ENCODE results near the gene CPAMD8.
"Not testable (repeated sequence)": the region's sequence is repeated elsewhere in the genome, so short reads cannot be mapped to it uniquely, and the experiment has no call there.

CPAMD8 gene

DNA sequence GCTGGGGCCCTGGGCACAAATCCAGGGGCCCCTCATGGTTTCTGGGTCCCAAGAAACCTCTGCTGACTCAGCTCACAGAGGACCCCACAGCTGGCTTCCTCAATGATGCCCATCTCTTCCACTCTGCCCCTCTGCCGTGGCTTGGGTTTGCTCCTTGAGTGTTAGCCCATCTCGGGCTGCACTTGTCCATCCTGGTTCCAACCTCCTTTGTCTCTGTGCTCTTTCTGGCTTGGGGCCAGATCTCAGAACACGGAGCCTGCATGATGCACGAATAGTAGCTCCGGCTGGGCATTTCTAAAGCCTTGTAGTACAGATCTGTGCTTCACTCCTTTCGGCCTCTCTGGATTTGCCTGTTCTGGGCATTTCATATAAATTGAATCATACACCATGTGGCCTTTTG lies 84.0 kb downstream of the CPAMD8 start:
- H3K27me3 ChIP-seq (ENCODE audit: control insufficient read depth in 2 of 2, insufficient read depth in 2 of 2, low read length in 2 of 2) = no peaks in the 10 kb centered on the region
- H3K9ac ChIP-seq (ENCODE audit: low read depth in 1 of 2, low read length in 2 of 2) = no peak overlapping the region
- H3K27ac ChIP-seq (ENCODE audit: low read depth in 2 of 2, low read length in 2 of 2) = no peak overlapping the region
- H3K9me3 ChIP-seq (ENCODE audit: control insufficient read depth in 2 of 2, low read length in 2 of 2) = no peaks in the 10 kb centered on the region
- H3K4me1 ChIP-seq (ENCODE audit: control insufficient read depth in 2 of 2, insufficient read depth in 2 of 2, low read length in 2 of 2) = no peaks in the 10 kb centered on the region
- H3K36me3 ChIP-seq (ENCODE audit: control insufficient read depth in 2 of 2, insufficient read depth in 2 of 2, low read length in 2 of 2) = no peaks in the 10 kb centered on the region
- H3K4me3 ChIP-seq (ENCODE audit: low read length in 2 of 2) = no peak overlapping the region

DNA sequence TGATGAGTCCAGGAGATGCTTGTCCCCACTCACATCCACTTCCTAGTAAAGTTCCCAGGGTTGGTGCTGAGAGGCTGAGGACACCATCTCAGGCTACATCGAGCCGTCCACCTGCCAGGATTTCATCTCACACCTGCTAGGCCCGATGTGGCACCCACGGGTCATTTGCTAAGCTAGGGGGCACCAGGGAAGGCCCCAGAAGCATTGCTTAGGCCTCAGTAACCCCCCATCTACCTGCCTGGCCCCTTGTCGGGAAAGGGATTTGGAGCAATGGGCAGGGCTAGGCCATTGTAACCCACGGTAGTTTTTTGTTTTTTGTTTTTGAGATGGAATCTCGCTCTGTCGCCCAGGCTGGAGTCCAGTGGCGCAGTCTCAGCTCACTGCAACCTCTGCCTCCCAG lies 86.0 kb downstream of the CPAMD8 start:
- Histone ChIP-seq H3K4me3 (ENCODE audit: low read length in 2 of 2) (no peak overlapping the region), H3K36me3 (ENCODE audit: control insufficient read depth in 2 of 2, insufficient read depth in 2 of 2, low read length in 2 of 2) (no peaks in the 10 kb centered on the region), H3K9me3 (ENCODE audit: control insufficient read depth in 2 of 2, low read length in 2 of 2) (no peaks in the 10 kb centered on the region), H3K4me1 (ENCODE audit: control insufficient read depth in 2 of 2, insufficient read depth in 2 of 2, low read length in 2 of 2) (no peaks in the 10 kb centered on the region), H3K9ac (ENCODE audit: low read depth in 1 of 2, low read length in 2 of 2) (no peak overlapping the region), H3K27me3 (ENCODE audit: control insufficient read depth in 2 of 2, insufficient read depth in 2 of 2, low read length in 2 of 2) (no peaks in the 10 kb centered on the region), H3K27ac (ENCODE audit: low read depth in 2 of 2, low read length in 2 of 2) (no peak overlapping the region)

DNA sequence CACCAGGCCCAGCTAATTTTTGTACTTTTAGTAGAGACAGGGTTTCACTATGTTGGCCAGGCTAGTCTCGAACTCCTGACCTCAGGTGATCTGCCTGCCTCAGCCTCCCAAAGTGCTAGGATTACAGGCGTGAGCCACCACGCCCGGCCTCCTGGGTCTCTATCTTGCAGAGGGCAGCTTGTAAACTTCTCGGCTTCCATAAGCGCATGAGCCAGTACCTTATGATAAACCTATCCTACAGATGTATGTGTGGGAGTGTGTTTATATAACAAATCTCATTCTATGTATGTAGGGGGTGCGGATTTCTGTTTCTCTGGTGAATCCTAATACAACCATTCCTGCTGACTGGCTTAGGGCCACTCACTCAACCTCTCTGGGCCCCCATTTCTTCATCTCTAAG lies 86.5 kb downstream of the CPAMD8 start:
- H3K27ac ChIP-seq (ENCODE audit: low read depth in 2 of 2, low read length in 2 of 2); H3K9me3 ChIP-seq (ENCODE audit: control insufficient read depth in 2 of 2, low read length in 2 of 2); H3K4me3 ChIP-seq (ENCODE audit: low read length in 2 of 2); H3K36me3 ChIP-seq (ENCODE audit: control insufficient read depth in 2 of 2, insufficient read depth in 2 of 2, low read length in 2 of 2); H3K27me3 ChIP-seq (ENCODE audit: control insufficient read depth in 2 of 2, insufficient read depth in 2 of 2, low read length in 2 of 2); H3K9ac ChIP-seq (ENCODE audit: low read depth in 1 of 2, low read length in 2 of 2); H3K4me1 ChIP-seq (ENCODE audit: control insufficient read depth in 2 of 2, insufficient read depth in 2 of 2, low read length in 2 of 2): not testable (repeated sequence)

- no peak overlapping the region for H3K27ac ChIP-seq (ENCODE audit: low read depth in 2 of 2, low read length in 2 of 2)
- H3K27me3 ChIP-seq (ENCODE audit: control insufficient read depth in 2 of 2, insufficient read depth in 2 of 2, low read length in 2 of 2) = no peaks in the 10 kb centered on the region
- H3K9me3 ChIP-seq (ENCODE audit: control insufficient read depth in 2 of 2, low read length in 2 of 2) = peaks cover 0 to 2% of the 10 kb centered on the region in 2 donors
- no peak overlapping the region for H3K4me3 ChIP-seq (ENCODE audit: low read length in 2 of 2)
- no peaks in the 10 kb centered on the region for H3K4me1 ChIP-seq (ENCODE audit: control insufficient read depth in 2 of 2, insufficient read depth in 2 of 2, low read length in 2 of 2)
- no peaks in the 10 kb centered on the region for H3K36me3 ChIP-seq (ENCODE audit: control insufficient read depth in 2 of 2, insufficient read depth in 2 of 2, low read length in 2 of 2)
- H3K9ac ChIP-seq (ENCODE audit: low read depth in 1 of 2, low read length in 2 of 2) = no peak overlapping the region
Measured at GRCh38 chr19:16938211-16938610, 88.4 kb downstream of the CPAMD8 start.

DNA sequence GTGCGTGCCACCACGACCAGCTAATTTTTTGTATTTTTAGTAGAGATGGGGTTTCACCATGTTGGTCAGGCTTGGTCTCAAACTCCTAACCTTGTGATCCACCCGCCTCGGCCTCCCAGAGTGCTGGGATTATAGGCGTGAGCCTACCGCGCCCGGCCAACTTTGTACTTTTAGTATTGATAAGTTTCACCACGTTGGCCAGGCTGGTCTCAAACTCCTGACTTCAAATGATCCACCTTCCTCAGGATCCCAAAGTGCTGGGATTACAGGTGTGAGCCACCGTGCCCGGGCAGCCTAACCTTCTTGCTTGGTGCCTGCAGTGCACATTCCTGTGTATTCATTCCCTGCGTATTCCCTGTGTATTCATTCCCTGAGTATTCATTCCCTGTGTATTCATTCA lies 88.8 kb downstream of the CPAMD8 start:
- H3K4me1 ChIP-seq (ENCODE audit: control insufficient read depth in 2 of 2, insufficient read depth in 2 of 2, low read length in 2 of 2); H3K36me3 ChIP-seq (ENCODE audit: control insufficient read depth in 2 of 2, insufficient read depth in 2 of 2, low read length in 2 of 2); H3K9ac ChIP-seq (ENCODE audit: low read depth in 1 of 2, low read length in 2 of 2); H3K4me3 ChIP-seq (ENCODE audit: low read length in 2 of 2); H3K9me3 ChIP-seq (ENCODE audit: control insufficient read depth in 2 of 2, low read length in 2 of 2); H3K27me3 ChIP-seq (ENCODE audit: control insufficient read depth in 2 of 2, insufficient read depth in 2 of 2, low read length in 2 of 2); H3K27ac ChIP-seq (ENCODE audit: low read depth in 2 of 2, low read length in 2 of 2): not testable (repeated sequence)

DNA sequence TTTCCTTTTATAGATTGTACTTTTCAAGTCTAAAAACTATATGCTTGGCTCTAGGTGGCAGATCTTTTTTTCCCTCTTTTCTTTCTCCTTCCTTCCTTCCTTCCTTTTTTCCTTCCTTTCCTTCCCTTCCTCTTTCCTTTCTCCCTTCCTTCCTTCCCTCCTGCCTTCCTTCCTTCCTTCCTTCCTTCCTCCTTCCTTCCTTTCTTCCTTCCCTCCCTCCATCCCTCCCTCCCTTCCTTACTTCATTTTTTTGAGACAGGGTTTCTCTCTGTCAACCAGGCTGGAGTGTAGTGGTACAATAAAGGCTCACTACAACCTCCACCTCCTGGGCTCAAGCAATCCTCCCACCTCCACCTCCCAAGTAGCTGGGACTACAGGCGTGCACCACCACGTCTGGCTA lies 89.7 kb downstream of the CPAMD8 start:
- Histone ChIP-seq H3K9me3 (ENCODE audit: control insufficient read depth in 2 of 2, low read length in 2 of 2) (peaks cover 0 to 2% of the 10 kb centered on the region in 2 donors), H3K27me3 (ENCODE audit: control insufficient read depth in 2 of 2, insufficient read depth in 2 of 2, low read length in 2 of 2) (no peaks in the 10 kb centered on the region), H3K9ac (ENCODE audit: low read depth in 1 of 2, low read length in 2 of 2) (no peak overlapping the region), H3K36me3 (ENCODE audit: control insufficient read depth in 2 of 2, insufficient read depth in 2 of 2, low read length in 2 of 2) (no peaks in the 10 kb centered on the region), H3K27ac (ENCODE audit: low read depth in 2 of 2, low read length in 2 of 2) (no peak overlapping the region), H3K4me3 (ENCODE audit: low read length in 2 of 2) (no peak overlapping the region), H3K4me1 (ENCODE audit: control insufficient read depth in 2 of 2, insufficient read depth in 2 of 2, low read length in 2 of 2) (no peaks in the 10 kb centered on the region)

DNA sequence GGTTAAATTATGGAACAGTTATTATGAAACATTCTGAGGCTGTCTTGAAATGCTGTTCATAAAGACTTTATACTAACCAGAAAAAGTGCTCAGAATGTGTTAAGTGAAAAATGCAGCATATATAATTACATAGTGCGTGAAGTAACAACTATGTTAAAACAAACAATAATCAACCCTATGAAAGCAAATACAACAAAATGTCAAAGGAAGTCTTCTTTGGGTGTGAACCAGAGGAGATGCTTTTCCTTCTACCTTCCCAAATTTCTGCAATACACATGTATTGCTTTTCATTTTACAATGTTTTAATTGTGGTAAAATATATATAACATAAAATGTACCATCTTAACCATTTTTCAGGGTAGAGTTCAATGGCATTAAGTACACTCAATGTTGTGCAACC lies 92.1 kb downstream of the CPAMD8 start:
- Histone ChIP-seq H3K36me3 (ENCODE audit: control insufficient read depth in 2 of 2, insufficient read depth in 2 of 2, low read length in 2 of 2) (no peaks in the 10 kb centered on the region), H3K27me3 (ENCODE audit: control insufficient read depth in 2 of 2, insufficient read depth in 2 of 2, low read length in 2 of 2) (peaks cover 0 to 2% of the 10 kb centered on the region in 2 donors), H3K4me3 (ENCODE audit: low read length in 2 of 2) (no peak overlapping the region), H3K27ac (ENCODE audit: low read depth in 2 of 2, low read length in 2 of 2) (no peak overlapping the region), H3K4me1 (ENCODE audit: control insufficient read depth in 2 of 2, insufficient read depth in 2 of 2, low read length in 2 of 2) (no peaks in the 10 kb centered on the region), H3K9ac (ENCODE audit: low read depth in 1 of 2, low read length in 2 of 2) (no peak overlapping the region), H3K9me3 (ENCODE audit: control insufficient read depth in 2 of 2, low read length in 2 of 2) (peaks cover 0 to 2% of the 10 kb centered on the region in 2 donors)

- peaks cover 0 to 2% of the 10 kb centered on the region in 2 donors for H3K27me3 ChIP-seq (ENCODE audit: control insufficient read depth in 2 of 2, insufficient read depth in 2 of 2, low read length in 2 of 2)
- no peak overlapping the region for H3K4me3 ChIP-seq (ENCODE audit: low read length in 2 of 2)
- peaks cover 2% of the 10 kb centered on the region in 2 donors for H3K9me3 ChIP-seq (ENCODE audit: control insufficient read depth in 2 of 2, low read length in 2 of 2)
- H3K9ac ChIP-seq (ENCODE audit: low read depth in 1 of 2, low read length in 2 of 2) = no peak overlapping the region
- H3K36me3 ChIP-seq (ENCODE audit: control insufficient read depth in 2 of 2, insufficient read depth in 2 of 2, low read length in 2 of 2) = no peaks in the 10 kb centered on the region
- H3K27ac ChIP-seq (ENCODE audit: low read depth in 2 of 2, low read length in 2 of 2) = no peak overlapping the region
- no peaks in the 10 kb centered on the region for H3K4me1 ChIP-seq (ENCODE audit: control insufficient read depth in 2 of 2, insufficient read depth in 2 of 2, low read length in 2 of 2)
Measured at GRCh38 chr19:16931306-16931705, 95.3 kb downstream of the CPAMD8 start.

DNA sequence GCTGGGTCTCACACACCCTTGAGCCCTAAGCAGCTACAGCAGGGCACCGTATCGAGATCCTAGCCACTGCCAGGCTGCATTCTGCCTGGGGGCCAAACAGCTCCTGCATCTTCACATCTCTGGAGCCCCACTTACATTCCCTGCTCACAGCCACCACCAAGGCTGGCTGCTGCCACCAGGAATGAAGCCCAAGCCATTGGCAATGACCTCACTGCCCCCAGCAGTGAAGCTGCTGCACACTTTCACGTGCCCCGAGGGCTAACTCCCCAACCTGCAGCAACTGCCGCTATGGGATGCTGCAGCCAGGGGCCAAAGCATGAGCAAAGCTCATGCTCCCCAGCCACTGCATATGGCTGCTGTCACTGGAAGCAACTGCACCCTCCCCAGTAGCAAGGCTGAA lies 95.9 kb downstream of the CPAMD8 start:
- H3K36me3 ChIP-seq (ENCODE audit: control insufficient read depth in 2 of 2, insufficient read depth in 2 of 2, low read length in 2 of 2) = no peaks in the 10 kb centered on the region
- no peak overlapping the region for H3K27ac ChIP-seq (ENCODE audit: low read depth in 2 of 2, low read length in 2 of 2)
- no peak overlapping the region for H3K4me3 ChIP-seq (ENCODE audit: low read length in 2 of 2)
- peaks cover 2% of the 10 kb centered on the region in 2 donors for H3K9me3 ChIP-seq (ENCODE audit: control insufficient read depth in 2 of 2, low read length in 2 of 2)
- no peaks in the 10 kb centered on the region for H3K4me1 ChIP-seq (ENCODE audit: control insufficient read depth in 2 of 2, insufficient read depth in 2 of 2, low read length in 2 of 2)
- H3K9ac ChIP-seq (ENCODE audit: low read depth in 1 of 2, low read length in 2 of 2) = no peak overlapping the region
- H3K27me3 ChIP-seq (ENCODE audit: control insufficient read depth in 2 of 2, insufficient read depth in 2 of 2, low read length in 2 of 2) = peaks cover 0 to 2% of the 10 kb centered on the region in 2 donors

GRCh38 chr19:16928916-16929315 lies 97.7 kb downstream of the CPAMD8 start:
- no peaks in the 10 kb centered on the region for H3K36me3 ChIP-seq (ENCODE audit: control insufficient read depth in 2 of 2, insufficient read depth in 2 of 2, low read length in 2 of 2)
- peaks cover 0 to 2% of the 10 kb centered on the region in 2 donors for H3K9me3 ChIP-seq (ENCODE audit: control insufficient read depth in 2 of 2, low read length in 2 of 2)
- H3K27me3 ChIP-seq (ENCODE audit: control insufficient read depth in 2 of 2, insufficient read depth in 2 of 2, low read length in 2 of 2) = peaks cover 0 to 2% of the 10 kb centered on the region in 2 donors
- H3K27ac ChIP-seq (ENCODE audit: low read depth in 2 of 2, low read length in 2 of 2) = no peak overlapping the region
- H3K9ac ChIP-seq (ENCODE audit: low read depth in 1 of 2, low read length in 2 of 2) = no peak overlapping the region
- no peaks in the 10 kb centered on the region for H3K4me1 ChIP-seq (ENCODE audit: control insufficient read depth in 2 of 2, insufficient read depth in 2 of 2, low read length in 2 of 2)
- H3K4me3 ChIP-seq (ENCODE audit: low read length in 2 of 2) = no peak overlapping the region

- H3K9ac ChIP-seq (ENCODE audit: low read depth in 1 of 2, low read length in 2 of 2) = no peak overlapping the region
- no peak overlapping the region for H3K27ac ChIP-seq (ENCODE audit: low read depth in 2 of 2, low read length in 2 of 2)
- no peaks in the 10 kb centered on the region for H3K36me3 ChIP-seq (ENCODE audit: control insufficient read depth in 2 of 2, insufficient read depth in 2 of 2, low read length in 2 of 2)
- no peaks in the 10 kb centered on the region for H3K4me1 ChIP-seq (ENCODE audit: control insufficient read depth in 2 of 2, insufficient read depth in 2 of 2, low read length in 2 of 2)
- peaks cover 0 to 2% of the 10 kb centered on the region in 2 donors for H3K9me3 ChIP-seq (ENCODE audit: control insufficient read depth in 2 of 2, low read length in 2 of 2)
- peaks cover 0 to 2% of the 10 kb centered on the region in 2 donors for H3K27me3 ChIP-seq (ENCODE audit: control insufficient read depth in 2 of 2, insufficient read depth in 2 of 2, low read length in 2 of 2)
- H3K4me3 ChIP-seq (ENCODE audit: low read length in 2 of 2) = no peak overlapping the region
Measured at GRCh38 chr19:16928351-16928750, 98.3 kb downstream of the CPAMD8 start.

Data from mucosa of rectum (tissue), 2 donors.